HEK293 (cell line): ENCODE results near the gene LSG1.

Source experiments
- CTCF ChIP-seq: fragments of 450-650 bp; formaldehyde crosslinking; IDR thresholded peaks from 2 replicates; pipeline ENCODE4 v1.5.1; 2016; ENCODE audit warnings: missing biosample characterization, missing genetic modification characterization
- HIC1 ChIP-seq: fragments of 450-650 bp; formaldehyde crosslinking; IDR thresholded peaks from 2 replicates; pipeline ENCODE4 v1.5.1; 2016; ENCODE audit warnings: missing biosample characterization, missing genetic modification characterization
- HOXA7 ChIP-seq: sonication (generic); formaldehyde crosslinking; IDR thresholded peaks from 2 replicates; pipeline ENCODE4 v1.8.1; 2022; ENCODE audit warnings: missing genetic modification reagents, borderline replicate concordance
- HOXD13 ChIP-seq: sonication (generic); formaldehyde crosslinking; IDR thresholded peaks from 2 replicates; pipeline ENCODE4 v1.8.0; 2022; ENCODE audit warnings: missing genetic modification reagents, borderline replicate concordance
- KLF17 ChIP-seq: fragments of 450-650 bp; formaldehyde crosslinking; IDR thresholded peaks from 2 replicates; pipeline ENCODE4 v1.5.1; 2016; ENCODE audit warnings: missing biosample characterization, missing genetic modification characterization
- KLF8 ChIP-seq: fragments of 450-650 bp; formaldehyde crosslinking; IDR thresholded peaks from 2 replicates; pipeline ENCODE4 v1.5.1; 2016; ENCODE audit warnings: missing biosample characterization, missing genetic modification characterization
- KLF9 ChIP-seq: fragments of 450-650 bp; formaldehyde crosslinking; IDR thresholded peaks from 2 replicates; pipeline ENCODE4 v1.5.1; 2016; ENCODE audit warnings: missing biosample characterization, missing genetic modification characterization, low read depth
- SALL2 ChIP-seq: fragments of 450-650 bp; formaldehyde crosslinking; IDR thresholded peaks from 2 replicates; pipeline ENCODE4 v1.5.0; 2017; ENCODE audit warnings: missing biosample characterization, mild to moderate bottlenecking, missing genetic modification characterization, borderline replicate concordance
- SP7 ChIP-seq: fragments of 450-650 bp; formaldehyde crosslinking; IDR thresholded peaks from 2 replicates; pipeline ENCODE4 v1.5.1; 2016; ENCODE audit warnings: missing biosample characterization, missing genetic modification characterization
- TRIM28 ChIP-seq: IDR thresholded peaks from 2 replicates; pipeline ENCODE4 v1.6.1; 2011; ENCODE audit warnings: low read length, control low read depth, borderline replicate concordance
- YY2 ChIP-seq: fragments of 450-650 bp; formaldehyde crosslinking; IDR thresholded peaks from 2 replicates; pipeline ENCODE4 v1.5.1; 2016; ENCODE audit warnings: missing biosample characterization, missing genetic modification characterization
- ZIC2 ChIP-seq: fragments of 450-650 bp; formaldehyde crosslinking; IDR thresholded peaks from 2 replicates; pipeline ENCODE4 v1.5.1; 2016; ENCODE audit warnings: missing biosample characterization, missing genetic modification characterization
- ZNF114 ChIP-seq: fragments of 450-650 bp; formaldehyde crosslinking; IDR thresholded peaks from 2 replicates; pipeline ENCODE4 v1.5.0; 2017; ENCODE audit warnings: missing biosample characterization, missing genetic modification characterization
- ZNF121 ChIP-seq: fragments of 450-650 bp; formaldehyde crosslinking; IDR thresholded peaks from 2 replicates; pipeline ENCODE4 v1.5.1; 2016; ENCODE audit warnings: missing biosample characterization, missing genetic modification characterization
- ZNF19 ChIP-seq: fragments of 450-650 bp; formaldehyde crosslinking; IDR thresholded peaks from 2 replicates; pipeline ENCODE4; 2016; ENCODE audit warnings: missing biosample characterization, missing genetic modification characterization, low read depth
- ZNF266 ChIP-seq: fragments of 450-650 bp; formaldehyde crosslinking; IDR thresholded peaks from 2 replicates; pipeline ENCODE4 v1.5.1; 2016; ENCODE audit warnings: missing biosample characterization, missing genetic modification characterization, low read depth
- ZNF274 ChIP-seq, 2 experiments: fragments of 200-500 bp in 1 of 2; fragments of 450-650 bp in 1 of 2; sonication (Bioruptor generic) in 1 of 2; formaldehyde crosslinking in 1 of 2; IDR thresholded peaks; 2 replicates each; pipeline versions ENCODE4 v1.5.1 to v1.6.1; 2014 to 2016; ENCODE audit warnings: borderline replicate concordance in 1 of 2, inconsistent platforms in 1 of 2, low read length in 1 of 2, missing biosample characterization in 1 of 2, missing genetic modification characterization in 1 of 2
- ZNF302 ChIP-seq: fragments of 450-650 bp; formaldehyde crosslinking; IDR thresholded peaks from 2 replicates; pipeline ENCODE4 v1.5.1; 2016; ENCODE audit warnings: missing biosample characterization, missing genetic modification characterization, low read depth
- ZNF335 ChIP-seq: fragments of 450-650 bp; formaldehyde crosslinking; conservative IDR thresholded peaks from 2 replicates; pipeline ENCODE4 v1.5.1; 2016; ENCODE audit warnings: missing biosample characterization, missing genetic modification characterization
- ZNF391 ChIP-seq: fragments of 450-650 bp; formaldehyde crosslinking; IDR thresholded peaks from 2 replicates; pipeline ENCODE4 v1.5.1; 2016; ENCODE audit warnings: low read depth, missing biosample characterization, missing genetic modification characterization, borderline replicate concordance
- ZNF423 ChIP-seq: fragments of 450-650 bp; formaldehyde crosslinking; IDR thresholded peaks from 2 replicates; pipeline ENCODE4 v1.5.1; 2016; ENCODE audit warnings: missing biosample characterization, missing genetic modification characterization
- ZNF488 ChIP-seq: fragments of 450-650 bp; formaldehyde crosslinking; IDR thresholded peaks from 2 replicates; pipeline ENCODE4 v1.5.1; 2016; ENCODE audit warnings: missing biosample characterization, missing genetic modification characterization
- ZNF544 ChIP-seq: fragments of 450-650 bp; formaldehyde crosslinking; IDR thresholded peaks from 2 replicates; pipeline ENCODE4 v1.5.0; 2017; ENCODE audit warnings: missing biosample characterization, missing genetic modification characterization
- ZNF600 ChIP-seq: fragments of 450-650 bp; formaldehyde crosslinking; IDR thresholded peaks from 2 replicates; pipeline ENCODE4 v1.5.1; 2016; ENCODE audit warnings: missing biosample characterization, missing genetic modification characterization
- ZNF621 ChIP-seq: fragments of 450-650 bp; formaldehyde crosslinking; IDR thresholded peaks from 2 replicates; pipeline ENCODE4 v1.5.1; 2017; ENCODE audit warnings: missing biosample characterization, missing genetic modification characterization
- ZNF624 ChIP-seq: fragments of 450-650 bp; formaldehyde crosslinking; IDR thresholded peaks from 2 replicates; pipeline ENCODE4 v1.5.1; 2017; ENCODE audit warnings: missing biosample characterization, missing genetic modification characterization
- ZNF660 ChIP-seq: fragments of 450-650 bp; IDR thresholded peaks from 2 replicates; pipeline ENCODE4 v1.5.1; 2018; ENCODE audit warnings: missing biosample characterization, mild to moderate bottlenecking, missing genetic modification characterization
- ZNF677 ChIP-seq: fragments of 450-650 bp; IDR thresholded peaks from 2 replicates; pipeline ENCODE4 v1.5.0; 2018; ENCODE audit warnings: missing biosample characterization, mild to moderate bottlenecking, missing genetic modification characterization, moderate library complexity
- ZNF76 ChIP-seq: fragments of 450-650 bp; formaldehyde crosslinking; IDR thresholded peaks from 2 replicates; pipeline ENCODE4; 2016; ENCODE audit warnings: low read depth, missing biosample characterization, missing genetic modification characterization, borderline replicate concordance
- ZNF785 ChIP-seq: fragments of 450-650 bp; formaldehyde crosslinking; IDR thresholded peaks from 2 replicates; pipeline ENCODE4 v1.5.1; 2016; ENCODE audit warnings: missing biosample characterization, missing genetic modification characterization
- ZNF792 ChIP-seq: fragments of 450-650 bp; formaldehyde crosslinking; IDR thresholded peaks from 2 replicates; pipeline ENCODE4 v1.5.1; 2016; ENCODE audit warnings: missing biosample characterization, missing genetic modification characterization
- ZNF830 ChIP-seq: fragments of 450-650 bp; IDR thresholded peaks from 2 replicates; pipeline ENCODE4 v1.5.0; 2018; ENCODE audit warnings: missing biosample characterization, missing genetic modification characterization, low read depth, mild to moderate bottlenecking, moderate library complexity
- ZSCAN30 ChIP-seq: fragments of 450-650 bp; IDR thresholded peaks from 2 replicates; pipeline ENCODE4 v1.5.1; 2018; ENCODE audit warnings: missing biosample characterization, mild to moderate bottlenecking, missing genetic modification characterization, moderate library complexity

LSG1 gene

GRCh38 chr3:194671900-194672808, at the start of gene LSG1 (continued):
- TF ChIP-seq ZNF600 (tag by site-specific recombination) (peak; percentile 33; the same call in 1 of the 2 replicates), ZNF544 (tag by site-specific recombination) (no peak), CTCF (tag by site-specific recombination) (no peak), ZNF266 (tag by site-specific recombination) (no peak), ZNF830 (tag by site-specific recombination) (no peak), KLF9 (tag by site-specific recombination) (peak; percentile 94), ZNF274 (IDR thresholded peaks at IDR 0.05; ENCODE audit: low read length) (no peak), ZNF274 (tag by site-specific recombination; IDR thresholded peaks at IDR 0.05; ENCODE audit: borderline replicate concordance) (no peak), ZNF335 (peak; percentile 45), ZIC2 (tag by site-specific recombination) (peak; percentile 36; the same call in 1 of the 2 replicates), HOXA7 (CRISPR knock-in tag) (no peak), KLF8 (tag by site-specific recombination) (peak; percentile 95), ZNF423 (no peak), SP7 (tag by site-specific recombination) (peak; percentile 91), ZNF792 (tag by site-specific recombination) (no peak), SALL2 (0 out of 2 replicates have a peak, but pooled peaks have one; percentile 42), ZNF76 (tag by site-specific recombination) (peak; percentile 82; the same call in 1 of the 2 replicates), ZNF302 (no peak), HOXD13 (no peak), ZNF121 (tag by site-specific recombination) (0 out of 2 replicates have a peak, but pooled peaks have one; percentile 11), ZNF677 (tag by site-specific recombination) (no peak), YY2 (tag by site-specific recombination) (peak; percentile 95), ZNF621 (no peak), ZNF114 (tag by site-specific recombination) (no peak), TRIM28 (peak; percentile 89; the same call in 1 of the 2 replicates), ZNF391 (tag by site-specific recombination) (no peak; the same call in 1 of the 2 replicates), ZNF488 (no peak), ZNF19 (no peak), ZNF624 (no peak), HIC1 (tag by site-specific recombination) (no peak), ZNF660 (tag by site-specific recombination) (peak; percentile 99), ZNF785 (tag by site-specific recombination) (no peak), ZSCAN30 (tag by site-specific recombination) (peak; percentile 98), KLF17 (tag by site-specific recombination) (peak; percentile 91)
